ENCODE measurements around the gene CCDC120. TPM values are rescaled to one million over a fixed set of nuclear protein-coding genes. Genes with fewer than 3 reads are reported as not detected.

Gene CCDC120
- polyA plus RNA-seq, 1 of the 3 experiments (the other 2 are of a cell fraction), result 2.1 TPM

GRCh38 chrX:49079489-49080428, 21.0 kb downstream of the CCDC120 start, which contains the start of gene WDR45:
Gene WDR45, minus strand, starts transcription at chrX:49079887. Its CDS starts 1,792 bp downstream, at chrX:49078095.
- H3K4me3 ChIP-seq (ENCODE audit: low read depth in 2 of 2, low read length in 1 of 2), result peak within 1 kb of the TSS; percentile 58 to 65
- H4K20me1 ChIP-seq (ENCODE audit: insufficient read depth), result no peaks in the 10 kb centered on the region
- DNase-seq, result peak; percentile 85
- H3K27ac ChIP-seq (ENCODE audit: low read depth in 2 of 2, low read length in 1 of 2), result peak within 1 kb of the TSS; percentile 75 to 78
- 24% methylated on average over 18 of the region's 55 CpGs for WGBS (ENCODE audit: low lambda C conversion rate)
- H2AFZ ChIP-seq (ENCODE audit: low read depth), result peak within 1 kb of the TSS; percentile 79
- H3F3A ChIP-seq (replicated peaks; ENCODE audit: insufficient read depth), result no peaks in the 10 kb centered on the region
- peak within 1 kb of the TSS; percentile 79 for H3K4me2 ChIP-seq
- peak within 1 kb of the TSS; percentile 83 for H3K9ac ChIP-seq
- 0 out of 2 replicates have a peak, but pooled peaks cover 4% of the 10 kb centered on the region for H3K79me2 ChIP-seq (ENCODE audit: insufficient read depth)
- peaks cover 0 to 5% of the 10 kb centered on the region in 2 experiments; a peak in 1 of 4 replicates for H3K4me1 ChIP-seq (ENCODE audit: control insufficient read depth in 1 of 2, insufficient read depth in 2 of 2, low read depth in 1 of 2, low read length in 1 of 2)
- ChIA-PET POLR2A (interaction anchor here (1.3 kb wide), 1 partner anchor 21 kb away, joined by 4 read pairs; no protein-coding TSS in a partner anchor), CTCF (interaction anchor here (1.0 kb wide), 1 partner anchor 111 kb away, joined by 3 read pairs; no protein-coding TSS in a partner anchor)
- no peaks in the 10 kb centered on the region; the same call in 1 of the 2 replicates for H3K27me3 ChIP-seq (ENCODE audit: insufficient read depth)
- H3K9me3 ChIP-seq, result no peaks in the 10 kb centered on the region
- H3K9me2 ChIP-seq, result no peaks in the 10 kb centered on the region
- peaks cover 0 to 3% of the 10 kb centered on the region in 2 experiments for H3K36me3 ChIP-seq (replicated peaks in 1 of 2; ENCODE audit: control insufficient read depth in 1 of 2, insufficient read depth in 2 of 2, low read length in 1 of 2)
- TF ChIP-seq GABPA (IDR thresholded peaks at IDR 0.05; ENCODE audit: low read depth) (peak; percentile 83), YY1 (IDR thresholded peaks at IDR 0.05; ENCODE audit: low read depth) (no peak), RCOR1 (IDR thresholded peaks at IDR 0.05; ENCODE audit: low read length) (no peak), EP300 (IDR thresholded peaks at IDR 0.05; ENCODE audit: borderline replicate concordance in 1 of 2, low read depth in 1 of 2, low read length in 1 of 2) (no peak), CHD2 (IDR thresholded peaks at IDR 0.05; ENCODE audit: low read length, partially characterized antibody) (no peak), RFX5 (IDR thresholded peaks at IDR 0.05; ENCODE audit: low read length) (no peak), USF1 (IDR thresholded peaks at IDR 0.05; ENCODE audit: borderline replicate concordance, low read depth) (no peak), ZBTB33 (IDR thresholded peaks at IDR 0.05; ENCODE audit: borderline replicate concordance, low read depth) (0 out of 2 replicates have a peak, but pooled peaks have one; percentile 45), REST (IDR thresholded peaks at IDR 0.05; ENCODE audit: low read depth, low read length) (peak; percentile 65; the same call in 1 of the 2 replicates), TCF12 (IDR thresholded peaks at IDR 0.05) (no peak), NRF1 (IDR thresholded peaks at IDR 0.05; ENCODE audit: low read depth, low read length) (no peak), MXI1 (IDR thresholded peaks at IDR 0.05; ENCODE audit: low read depth, low read length) (no peak), ELF1 (IDR thresholded peaks at IDR 0.05) (peak; percentile 65; the same call in 1 of the 2 replicates), RXRA (IDR thresholded peaks at IDR 0.05; ENCODE audit: borderline replicate concordance, low read depth) (no peak), SIN3A (IDR thresholded peaks at IDR 0.05; ENCODE audit: borderline replicate concordance, low read depth, low read length) (peak; percentile 84), FOXM1 (IDR thresholded peaks at IDR 0.05; ENCODE audit: low read depth) (no peak), POLR2AphosphoS5 (IDR thresholded peaks at IDR 0.05; ENCODE audit: low read depth, low read length) (peak; percentile 52; the same call in 1 of the 2 replicates), TEAD4 (IDR thresholded peaks at IDR 0.05; ENCODE audit: borderline replicate concordance, insufficient read depth) (no peak), USF2 (IDR thresholded peaks at IDR 0.05; ENCODE audit: borderline replicate concordance, low read depth, low read length) (no peak), CTCF (IDR thresholded peaks at IDR 0.05) (no peak), FOXJ3 (CRISPR knock-in tag; IDR thresholded peaks at IDR 0.05) (0 out of 2 replicates have a peak, but pooled peaks have one; percentile 27), NFIC (IDR thresholded peaks at IDR 0.05; ENCODE audit: borderline replicate concordance) (no peak)

Measured in SK-N-SH (cell line).